Glutamatergic neuron (in vitro differentiated cells): Measurements from ENCODE around the gene TPPP. TPM values are rescaled to one million over a fixed set of nuclear protein-coding genes. Genes with fewer than 3 reads are reported as not detected.
"Not testable (repeated sequence)": the region's sequence is repeated elsewhere in the genome, so short reads cannot be mapped to it uniquely, and the experiment has no call there.

Experiments used
- DNase-seq: peaks from one replicate; pipeline ENCODE4 v3.0.0; 2022
- H3K27ac Mint-ChIP-seq: one replicate; pipeline ENCODE4 v1.8.0; 2020; ENCODE audit warnings: mild to moderate bottlenecking, mixed read lengths, inconsistent platforms; ENCODE audit not compliant: unreplicated experiment
- H3K27me3 Mint-ChIP-seq: one replicate; pipeline ENCODE4 v1.8.0; 2020; ENCODE audit warnings: mild to moderate bottlenecking, moderate library complexity, mixed read lengths, inconsistent platforms; ENCODE audit not compliant: unreplicated experiment
- H3K36me3 Mint-ChIP-seq: one replicate; pipeline ENCODE4 v1.8.0; 2020; ENCODE audit warnings: mild to moderate bottlenecking, mixed read lengths, inconsistent platforms; ENCODE audit not compliant: unreplicated experiment
- H3K4me1 Mint-ChIP-seq: one replicate; pipeline ENCODE4 v1.8.0; 2020; ENCODE audit warnings: mild to moderate bottlenecking, low read depth, mixed read lengths, inconsistent platforms; ENCODE audit not compliant: unreplicated experiment
- H3K4me3 Mint-ChIP-seq: one replicate; pipeline ENCODE4 v1.8.0; 2020; ENCODE audit warnings: mild to moderate bottlenecking, mixed read lengths, inconsistent platforms; ENCODE audit not compliant: unreplicated experiment
- H3K9me3 Mint-ChIP-seq: one replicate; pipeline ENCODE4 v1.8.0; 2020; ENCODE audit warnings: mild to moderate bottlenecking, moderate library complexity, mixed read lengths, inconsistent platforms; ENCODE audit not compliant: unreplicated experiment
- CTCF ChIP-seq: fragments of 200-600 bp; sonication (generic); IDR thresholded peaks from one replicate; pipeline ENCODE4 v1.5.0; 2021; ENCODE audit not compliant: partially characterized antibody, unreplicated experiment
- total RNA-seq: library from RNA; stranded (reverse); fragmentation: NEBNext Ultra II Directional; extraction: Animal tissue kit (Norgen Biotek cat#: 25700); gene quantifications from one replicate; pipeline ENCODE4 v1.2.1, GENCODE V29; 2021; ENCODE audit not compliant: unreplicated experiment

The TPPP gene
- total RNA-seq, 1 donor from 2014 or later, result 44.5 TPM

- Mint-ChIP-seq H3K27ac (no peak overlapping the region), H3K36me3 (no peaks in the 10 kb centered on the region), H3K4me1 (no peaks in the 10 kb centered on the region), H3K27me3 (peaks cover 9% of the 10 kb centered on the region), H3K9me3 (peaks cover 6% of the 10 kb centered on the region), H3K4me3 (no peak overlapping the region)
- no peak for DNase-seq
- no peak for TF ChIP-seq CTCF
Observed at GRCh38 chr5:635306-636055, 57.7 kb downstream of the TPPP start.

- no peaks in the 10 kb centered on the region for H3K36me3 Mint-ChIP-seq
- peaks cover 7% of the 10 kb centered on the region for H3K27me3 Mint-ChIP-seq
- no peak for TF ChIP-seq CTCF
- H3K4me1 Mint-ChIP-seq, result no peaks in the 10 kb centered on the region
- H3K27ac Mint-ChIP-seq, result no peak overlapping the region
- no peak for DNase-seq
- no peak overlapping the region for H3K4me3 Mint-ChIP-seq
- H3K9me3 Mint-ChIP-seq, result peaks cover 6% of the 10 kb centered on the region
Observed at GRCh38 chr5:634191-634590, 59.0 kb downstream of the TPPP start.

GRCh38 chr5:633501-633955 is 59.6 kb downstream of the TPPP start:
- no peak for TF ChIP-seq CTCF
- Mint-ChIP-seq H3K36me3 (no peaks in the 10 kb centered on the region), H3K27me3 (peaks cover 6% of the 10 kb centered on the region), H3K9me3 (peaks cover 6% of the 10 kb centered on the region), H3K4me1 (no peaks in the 10 kb centered on the region), H3K4me3 (no peak overlapping the region), H3K27ac (no peak overlapping the region)
- DNase-seq, result peak; percentile 49

- not testable (repeated sequence) for H3K36me3 Mint-ChIP-seq, H3K27me3 Mint-ChIP-seq, DNase-seq, H3K27ac Mint-ChIP-seq, H3K9me3 Mint-ChIP-seq, H3K4me3 Mint-ChIP-seq, H3K4me1 Mint-ChIP-seq
Observed at GRCh38 chr5:628351-629205, 64.6 kb downstream of the TPPP start.

GRCh38 chr5:627840-628239 is 65.3 kb downstream of the TPPP start:
- H3K27me3 Mint-ChIP-seq, result no peaks in the 10 kb centered on the region
- no peak overlapping the region for H3K4me3 Mint-ChIP-seq
- DNase-seq, result no peak
- H3K4me1 Mint-ChIP-seq, result no peaks in the 10 kb centered on the region
- no peak overlapping the region for H3K27ac Mint-ChIP-seq
- TF ChIP-seq CTCF, result no peak
- peaks cover 4% of the 10 kb centered on the region for H3K36me3 Mint-ChIP-seq
- peaks cover 2% of the 10 kb centered on the region for H3K9me3 Mint-ChIP-seq
